Breast epithelium (tissue), 4 donors: ENCODE data around the gene GPAT3. TPM values are rescaled to one million over a fixed set of nuclear protein-coding genes. Genes with fewer than 3 reads are reported as not detected.

Source experiments
- DNase-seq, 2 donors: peaks; one replicate each; pipeline ENCODE4 v3.0.0-alpha.2; 2019; ENCODE audit warnings: low spot score in 2 of 2
- H3K27ac ChIP-seq, 2 donors: fragments of 200-600 bp; sonication (generic) in 1 of 2; one replicate each; pipeline ENCODE4 v1.5.1; 2016 to 2019; ENCODE audit warnings: mild to moderate bottlenecking in 1 of 2
- H3K27me3 ChIP-seq, 2 donors: fragments of 200-600 bp; sonication (generic) in 1 of 2; one replicate each; pipeline versions ENCODE4 v1.5.1 to v1.6.0; 2017 to 2019; ENCODE audit warnings: control low read depth in 1 of 2, mild to moderate bottlenecking in 1 of 2
- H3K36me3 ChIP-seq: fragments of 200-600 bp; one replicate; pipeline ENCODE4 v1.5.1; 2019
- H3K4me1 ChIP-seq, 2 donors: fragments of 200-600 bp; sonication (generic); one replicate each; pipeline ENCODE4 v1.5.1; 2016 to 2019; ENCODE audit warnings: control low read depth in 1 of 2
- H3K4me3 ChIP-seq, 3 donors: fragments of 200-600 bp; sonication (generic); 1 replicate in 2 of 3; 2 replicates in 1 of 3; pipeline ENCODE4 v1.5.1; 2016 to 2019; ENCODE audit warnings: mild to moderate bottlenecking in 3 of 3, moderate library complexity in 2 of 3
- H3K9me3 ChIP-seq, 2 donors: fragments of 200-600 bp; sonication (generic) in 1 of 2; one replicate each; pipeline ENCODE4 v1.5.1; 2016 to 2019; ENCODE audit warnings: control low read depth in 1 of 2
- POLR2A ChIP-seq: fragments of 450-650 bp; IDR thresholded peaks from one replicate; pipeline ENCODE4 v1.6.1; 2016; ENCODE audit warnings: antibody characterized with exemption, mild to moderate bottlenecking, moderate library complexity
- POLR2AphosphoS5 ChIP-seq, 3 donors: sonication (generic); formaldehyde crosslinking; IDR thresholded peaks; one replicate each; pipeline ENCODE4 v1.6.1; 2017; ENCODE audit warnings: antibody characterized with exemption in 3 of 3
- intact Hi-C: fragments of 100-400 bp; cut with DNase I; formaldehyde crosslinking; loops from one replicate; pipeline ENCODE4 v1.15.1; 2023; ENCODE audit warnings: low total_unique reads
- total RNA-seq, 3 donors: library from RNA; depleted of rRNA; stranded (reverse); fragments of >200 nt; gene quantifications; one replicate each; pipeline ENCODE4 v1.1.0, GENCODE V29; 2016
- TF ChIP-seq, protein P1 (sequence below), 3 donors: fragments of 450-650 bp; IDR thresholded peaks; one replicate each; pipeline ENCODE4 v1.5.1; 2016 to 2017; ENCODE audit warnings: antibody characterized with exemption in 3 of 3, mild to moderate bottlenecking in 3 of 3, moderate library complexity in 3 of 3

Gene GPAT3
- total RNA-seq, 3 donors from 2014 or later, result 5.1 to 7.6 (median 5.6) TPM

- TF ChIP-seq, protein P1, sequence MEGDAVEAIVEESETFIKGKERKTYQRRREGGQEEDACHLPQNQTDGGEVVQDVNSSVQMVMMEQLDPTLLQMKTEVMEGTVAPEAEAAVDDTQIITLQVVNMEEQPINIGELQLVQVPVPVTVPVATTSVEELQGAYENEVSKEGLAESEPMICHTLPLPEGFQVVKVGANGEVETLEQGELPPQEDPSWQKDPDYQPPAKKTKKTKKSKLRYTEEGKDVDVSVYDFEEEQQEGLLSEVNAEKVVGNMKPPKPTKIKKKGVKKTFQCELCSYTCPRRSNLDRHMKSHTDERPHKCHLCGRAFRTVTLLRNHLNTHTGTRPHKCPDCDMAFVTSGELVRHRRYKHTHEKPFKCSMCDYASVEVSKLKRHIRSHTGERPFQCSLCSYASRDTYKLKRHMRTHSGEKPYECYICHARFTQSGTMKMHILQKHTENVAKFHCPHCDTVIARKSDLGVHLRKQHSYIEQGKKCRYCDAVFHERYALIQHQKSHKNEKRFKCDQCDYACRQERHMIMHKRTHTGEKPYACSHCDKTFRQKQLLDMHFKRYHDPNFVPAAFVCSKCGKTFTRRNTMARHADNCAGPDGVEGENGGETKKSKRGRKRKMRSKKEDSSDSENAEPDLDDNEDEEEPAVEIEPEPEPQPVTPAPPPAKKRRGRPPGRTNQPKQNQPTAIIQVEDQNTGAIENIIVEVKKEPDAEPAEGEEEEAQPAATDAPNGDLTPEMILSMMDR (IDR thresholded peaks at IDR 0.05), result no peak
- TF ChIP-seq POLR2AphosphoS5 (IDR thresholded peaks at IDR 0.05) (no peak), POLR2A (no peak)
- no peaks in the 10 kb centered on the region for H3K36me3 ChIP-seq
- intact Hi-C loops, result no loop called here
- no peak overlapping the region for H3K27ac ChIP-seq
- H3K4me3 ChIP-seq, result no peak overlapping the region
- no peaks in the 10 kb centered on the region for H3K27me3 ChIP-seq
- no peak for DNase-seq
- no peaks in the 10 kb centered on the region for H3K9me3 ChIP-seq
- no peaks in the 10 kb centered on the region for H3K4me1 ChIP-seq
Measured at GRCh38 chr4:83510442-83510841, 25.5 kb upstream of the GPAT3 start.

DNA sequence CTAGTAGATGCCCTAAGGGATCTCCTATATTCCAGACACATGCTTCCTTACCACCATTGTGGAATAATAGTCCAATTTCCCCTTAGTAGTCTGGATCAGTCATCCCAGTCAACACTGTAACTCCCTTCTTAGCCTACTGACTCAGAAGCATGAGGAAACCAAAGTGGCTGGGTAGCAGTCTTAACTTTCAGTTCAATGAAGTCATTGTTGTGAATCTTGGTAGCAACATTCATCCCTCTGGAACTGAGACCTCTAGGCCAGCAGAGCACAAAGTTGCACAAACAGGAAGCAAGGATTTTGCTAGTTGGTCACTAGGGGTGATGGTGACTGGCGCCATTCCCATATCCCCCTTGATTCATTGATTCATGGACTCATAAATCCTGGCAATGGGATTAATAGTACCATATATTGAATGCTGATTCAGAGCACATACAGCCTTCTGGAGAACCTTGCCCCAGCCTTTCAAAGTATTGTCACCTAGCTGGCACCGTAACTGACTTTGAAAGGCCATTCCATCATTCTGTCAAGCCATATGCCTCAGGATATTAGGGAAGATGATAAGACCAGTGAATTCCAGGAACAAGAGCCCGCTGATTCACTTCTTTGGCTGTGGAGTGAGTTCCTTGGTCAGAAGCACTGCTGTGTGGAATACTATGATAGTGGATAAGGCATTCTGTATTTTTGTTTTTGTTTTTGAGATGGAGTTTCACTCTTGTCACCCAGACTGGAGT, 19.7 kb upstream of the GPAT3 start:
- H3K27ac ChIP-seq, result peak overlapping the region in 1 of 2 donors; percentile 54
- no peak overlapping the region for H3K4me3 ChIP-seq
- no peaks in the 10 kb centered on the region for H3K27me3 ChIP-seq
- DNase-seq, result no peak
- no peaks in the 10 kb centered on the region for H3K9me3 ChIP-seq
- TF ChIP-seq, protein P1 (IDR thresholded peaks at IDR 0.05), result no peak
- TF ChIP-seq POLR2AphosphoS5 (IDR thresholded peaks at IDR 0.05), result no peak
- no peak for TF ChIP-seq POLR2A
- no peaks in the 10 kb centered on the region for H3K4me1 ChIP-seq
- no peaks in the 10 kb centered on the region for H3K36me3 ChIP-seq
- intact Hi-C loops, result no loop called here

DNA sequence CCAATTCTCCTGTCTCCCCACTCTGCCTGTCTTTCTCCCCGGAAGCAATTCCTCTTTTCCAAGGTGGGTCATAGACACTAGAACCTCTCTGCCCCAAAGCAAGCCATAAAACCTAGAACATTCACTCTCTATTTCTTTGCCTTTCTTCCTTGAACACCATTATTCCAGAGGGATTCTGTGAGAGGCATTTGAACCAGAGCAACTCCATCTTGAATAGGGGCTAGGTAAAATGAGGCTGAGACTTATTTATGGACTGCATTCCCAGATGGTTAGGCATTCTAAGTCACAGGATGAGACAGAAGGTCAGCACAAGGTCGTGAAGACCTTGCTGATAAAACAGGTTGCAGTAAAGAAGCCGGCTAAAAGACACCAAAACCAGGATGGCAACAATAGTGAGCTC, 13.7 kb upstream of the GPAT3 start:
- no peak overlapping the region for H3K27ac ChIP-seq
- no peak overlapping the region for H3K4me3 ChIP-seq
- TF ChIP-seq, protein P1 (IDR thresholded peaks at IDR 0.05), result no peak
- TF ChIP-seq POLR2A (no peak), POLR2AphosphoS5 (IDR thresholded peaks at IDR 0.05) (no peak)

DNA sequence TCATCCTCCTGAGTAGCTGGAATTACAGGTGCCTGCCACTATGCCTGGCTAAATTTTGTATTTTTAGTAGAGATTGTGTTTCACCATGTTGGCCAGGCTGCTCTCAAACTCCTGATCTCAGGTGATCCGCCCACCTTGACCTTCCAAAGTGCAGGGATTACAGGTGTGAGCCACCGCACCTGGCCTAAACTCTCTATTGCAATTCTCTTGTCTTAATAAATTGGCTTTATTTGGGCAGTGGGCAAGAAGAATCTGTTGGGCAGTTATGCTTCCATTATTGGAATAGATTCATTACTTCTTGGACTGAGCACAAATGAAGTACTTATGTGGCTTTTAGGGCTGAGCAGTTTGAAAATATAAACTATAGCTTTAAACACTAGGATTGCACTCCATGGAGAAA, 8.2 kb upstream of the GPAT3 start:
- TF ChIP-seq POLR2AphosphoS5 (IDR thresholded peaks at IDR 0.05) (no peak), POLR2A (no peak)
- TF ChIP-seq, protein P1 (IDR thresholded peaks at IDR 0.05), result no peak
- Histone ChIP-seq H3K9me3 (peaks cover 0 to 7% of the 10 kb centered on the region in 2 donors), H3K4me1 (no peaks in the 10 kb centered on the region), H3K27me3 (no peaks in the 10 kb centered on the region), H3K4me3 (no peak overlapping the region), H3K36me3 (no peaks in the 10 kb centered on the region), H3K27ac (no peak overlapping the region)
- no peak for DNase-seq
- intact Hi-C loops, result no loop called here

More for the DNA sequence above, 13.7 kb upstream of the GPAT3 start:
- H3K36me3 ChIP-seq, result no peaks in the 10 kb centered on the region
- intact Hi-C loops, result no loop called here
- DNase-seq, result no peak
- H3K4me1 ChIP-seq, result no peaks in the 10 kb centered on the region
- H3K27me3 ChIP-seq, result no peaks in the 10 kb centered on the region
- H3K9me3 ChIP-seq, result peaks cover 0 to 1% of the 10 kb centered on the region in 2 donors

- no peaks in the 10 kb centered on the region for H3K9me3 ChIP-seq
- peak overlapping the region; percentile 67 to 79 (median 72) for H3K4me3 ChIP-seq
- intact Hi-C loops, result no loop called here
- H3K27ac ChIP-seq, result peak overlapping the region; percentile 77 to 83
- TF ChIP-seq POLR2A (no peak), POLR2AphosphoS5 (IDR thresholded peaks at IDR 0.05) (peak in 1 of 3 donors; percentile 1)
- TF ChIP-seq, protein P1 (IDR thresholded peaks at IDR 0.05), result no peak
- H3K27me3 ChIP-seq, result no peaks in the 10 kb centered on the region
- H3K4me1 ChIP-seq, result no peaks in the 10 kb centered on the region
- H3K36me3 ChIP-seq, result no peaks in the 10 kb centered on the region
- no peak for DNase-seq
Measured at GRCh38 chr4:83536362-83537272, 709 bp downstream of the GPAT3 start.
